IMR-90 (cell line): ENCODE measurements around the gene MAP3K1. TPM values are rescaled to one million over a fixed set of nuclear protein-coding genes. Genes with fewer than 3 reads are reported as not detected.
A peak's percentile ranks its signal among the peaks of the same experiment; 100 is the strongest.

Experiments used
- ATAC-seq: fragments of 200-7000 bp; cut with Tn5 transposase; 2 replicates; pipeline ENCODE4 v1.9.1; 2020; ENCODE audit warnings: low read depth, mild to moderate bottlenecking, moderate library complexity
- BruUV-seq: library from RNA; stranded (reverse); fragments of 400-500 nt; replicated peaks from 2 replicates; lab custom pipeline; 2021; lab: Mats Ljungman, UMichigan
- CTCF ChIA-PET: fragments of 300-600 bp; formaldehyde crosslinking; extraction: SDS; loops from one replicate; lab custom pipeline; 2021; ENCODE audit warnings: antibody characterized with exemption; lab: Yijun Ruan, JAX
- POLR2A ChIA-PET: fragments of 300-600 bp; sonication (Branson Sonifier 250); formaldehyde crosslinking; loops from one replicate; lab custom pipeline; 2022; ENCODE audit warnings: antibody characterized with exemption; ENCODE audit not compliant: unreplicated experiment; lab: Charles Lee
- DNase-seq: peaks from one replicate; pipeline ENCODE4 v3.0.0; 2013
- H2AFZ ChIP-seq: replicated peaks from 2 replicates; pipeline ENCODE3; 2013; ENCODE audit warnings: low read length, mild to moderate bottlenecking; ENCODE audit not compliant: poor library complexity
- H2AK5ac ChIP-seq: 2 replicates; pipeline ENCODE4 v1.6.1; 2013; ENCODE audit warnings: low read depth, low read length, inconsistent platforms
- H2AK9ac ChIP-seq: replicated peaks from 2 replicates; pipeline ENCODE3; 2013; ENCODE audit warnings: mild to moderate bottlenecking, low read depth, low read length, moderate library complexity; ENCODE audit not compliant: poor library complexity
- H2BK120ac ChIP-seq: 2 replicates; pipeline ENCODE4 v1.6.1; 2013; ENCODE audit warnings: low read depth, low read length, inconsistent platforms
- H2BK15ac ChIP-seq: 3 replicates; pipeline ENCODE4 v1.6.1; 2013; ENCODE audit warnings: low read depth, low read length, inconsistent platforms
- H2BK20ac ChIP-seq: 2 replicates; pipeline ENCODE4 v1.6.1; 2013; ENCODE audit warnings: low read depth, mild to moderate bottlenecking, inconsistent platforms, low read length, moderate library complexity
- H2BK5ac ChIP-seq: 2 replicates; pipeline ENCODE4 v1.6.1; 2013; ENCODE audit warnings: mild to moderate bottlenecking, low read depth, low read length, inconsistent platforms; ENCODE audit not compliant: poor library complexity, severe bottlenecking
- H3K14ac ChIP-seq: replicated peaks from 2 replicates; pipeline ENCODE4 v1.6.1; 2013; ENCODE audit warnings: low read depth, low read length, inconsistent platforms
- H3K18ac ChIP-seq: 2 replicates; pipeline ENCODE4 v1.6.1; 2013; ENCODE audit warnings: low read depth, low read length, control low read depth
- H3K23ac ChIP-seq: 2 replicates; pipeline ENCODE4 v1.6.1; 2013; ENCODE audit warnings: low read depth, low read length, inconsistent platforms
- H3K27ac ChIP-seq: 2 replicates; pipeline ENCODE4 v1.5.1; 2013; ENCODE audit warnings: mild to moderate bottlenecking, control low read depth, low read length; ENCODE audit not compliant: insufficient read depth
- H3K27me3 ChIP-seq: 2 replicates; pipeline ENCODE4 v1.6.1; 2013; ENCODE audit warnings: low read length; ENCODE audit not compliant: control insufficient read depth, insufficient read depth
- H3K36me3 ChIP-seq: 2 replicates; pipeline ENCODE4 v1.6.1; 2013; ENCODE audit warnings: low read length, mixed read lengths; ENCODE audit not compliant: control insufficient read depth, insufficient read depth
- H3K4ac ChIP-seq: 2 replicates; pipeline ENCODE4 v1.6.1; 2013; ENCODE audit warnings: low read depth, low read length, inconsistent platforms
- H3K4me1 ChIP-seq: 2 replicates; pipeline ENCODE4 v1.6.1; 2013; ENCODE audit warnings: low read length, mixed read lengths; ENCODE audit not compliant: control insufficient read depth, insufficient read depth
- H3K4me2 ChIP-seq: 2 replicates; pipeline ENCODE4 v1.6.1; 2013; ENCODE audit warnings: low read depth, mild to moderate bottlenecking, control low read depth, low read length, moderate library complexity
- H3K4me3 ChIP-seq: 2 replicates; pipeline ENCODE4 v1.5.1; 2013; ENCODE audit warnings: low read depth, mild to moderate bottlenecking, control low read depth, low read length, moderate library complexity; ENCODE audit not compliant: insufficient read depth
- H3K56ac ChIP-seq: 2 replicates; pipeline ENCODE4 v1.6.1; 2013; ENCODE audit warnings: low read length, inconsistent platforms; ENCODE audit not compliant: insufficient read depth; ENCODE audit errors: extremely low read depth
- H3K79me1 ChIP-seq, 2 experiments: 2 replicates each; pipeline ENCODE4 v1.6.1; 2013; ENCODE audit warnings: low read length in 2 of 2, inconsistent platforms in 1 of 2, low read depth in 1 of 2
- H3K9ac ChIP-seq: 2 replicates; pipeline ENCODE4 v1.6.1; 2013; ENCODE audit warnings: low read depth, low read length, control low read depth
- H3K9me1 ChIP-seq: 2 replicates; pipeline ENCODE4 v1.6.1; 2013; ENCODE audit warnings: low read length, inconsistent platforms; ENCODE audit not compliant: insufficient read depth
- H3K9me3 ChIP-seq: 2 replicates; pipeline ENCODE4 v1.6.1; 2013; ENCODE audit warnings: low read length; ENCODE audit not compliant: control insufficient read depth, insufficient read depth
- H4K20me1 ChIP-seq: 2 replicates; pipeline ENCODE4 v1.6.1; 2013; ENCODE audit warnings: low read length, inconsistent platforms; ENCODE audit not compliant: insufficient read depth
- H4K5ac ChIP-seq: 2 replicates; pipeline ENCODE4 v1.6.1; 2013; ENCODE audit warnings: mild to moderate bottlenecking, low read depth, low read length, control low read depth
- H4K8ac ChIP-seq, 2 experiments: 2 replicates each; pipeline ENCODE4 v1.6.1; 2013; ENCODE audit warnings: low read depth in 2 of 2, low read length in 2 of 2, control low read depth in 1 of 2, inconsistent platforms in 1 of 2
- H4K91ac ChIP-seq: 2 replicates; pipeline ENCODE4 v1.6.1; 2013; ENCODE audit warnings: low read depth, low read length, inconsistent platforms; ENCODE audit not compliant: insufficient read depth
- BHLHE40 ChIP-seq: fragments of 150-350 bp; IDR thresholded peaks from 2 replicates; pipeline ENCODE4 v1.6.1; 2016; ENCODE audit warnings: mild to moderate bottlenecking, low read depth, low read length
- CEBPB ChIP-seq: IDR thresholded peaks from 2 replicates; pipeline ENCODE4 v1.6.1; 2012; ENCODE audit warnings: low read depth, low read length, improper control_type of control experiment
- ELK1 ChIP-seq: fragments of 150-350 bp; IDR thresholded peaks from 2 replicates; pipeline ENCODE4 v1.6.1; 2016; ENCODE audit warnings: low read depth, mild to moderate bottlenecking, low read length, moderate library complexity, borderline replicate concordance
- MAFK ChIP-seq: IDR thresholded peaks from 2 replicates; pipeline ENCODE4 v1.6.1; 2012; ENCODE audit warnings: low read depth, low read length, improper control_type of control experiment
- MAZ ChIP-seq: IDR thresholded peaks from 2 replicates; pipeline ENCODE4 v1.6.1; 2012; ENCODE audit warnings: low read depth, mild to moderate bottlenecking, low read length, improper control_type of control experiment, moderate library complexity, borderline replicate concordance
- WGBS, 2 experiments: methylation state at CpG; one replicate each; pipeline versions ENCODE4 v1.1.5 to v1.1.7; 2013; ENCODE audit warnings: missing lambda C conversion rate in 2 of 2; ENCODE audit not compliant: insufficient read length in 1 of 2; ENCODE audit errors: extremely low coverage in 2 of 2; 5-methylcytosine and 5-hydroxymethylcytosine counted together
- dilution Hi-C: fragments of 300-500 bp; cut with HindIII; formaldehyde crosslinking; loops from one replicate; pipeline ENCODE4 v1.14.3; 2018; ENCODE audit warnings: low sequenced_read_pairs; ENCODE audit not compliant: unreplicated experiment
- in situ Hi-C: fragments of 300-500 bp; cut with MboI; formaldehyde crosslinking; loops from 3 replicates; pipeline ENCODE4 v1.14.3; 2019; ENCODE audit warnings: low sequenced_read_pairs, inconsistent platforms, mixed read lengths
- intact Hi-C: fragments of 100-400 bp; cut with micrococcal nuclease; formaldehyde crosslinking; loops from 2 replicates; pipeline ENCODE4 v1.10.0; 2022
- polyA plus RNA-seq, 3 experiments: library from polyadenylated mRNA; depleted of rRNA; stranded (reverse); fragments of >200 nt; gene quantifications; 2 replicates each; pipeline ENCODE4 v1.2.3, GENCODE V29; 2012; ENCODE audit warnings: low replicate concordance in 1 of 3
- total RNA-seq: library from RNA; depleted of rRNA; stranded (reverse); fragments of >200 nt; gene quantifications from 2 replicates; pipeline ENCODE4 v1.2.3, GENCODE V29; 2012
- TF ChIP-seq, protein P1 (sequence below): fragments of 150-350 bp; IDR thresholded peaks from 2 replicates; pipeline ENCODE4 v1.6.1; 2017; ENCODE audit warnings: mild to moderate bottlenecking, antibody characterized with exemption, low read length, low read depth

Gene MAP3K1
- total and polyA plus RNA-seq, 2 of the 4 experiments (the other 2 are of a cell fraction), result 3.8 to 18.8 TPM

- POLR2A ChIA-PET, result no interaction called here
These were observed 93.6 kb downstream of the MAP3K1 start for GRCh38 chr5:56908942-56909293.

More at GRCh38 chr5:56908942-56909293, 93.6 kb downstream of the MAP3K1 start:
- H2AFZ ChIP-seq, result peak overlapping the region; percentile 98
- no CpG with 5 or more reads among the region's 19 CpGs for WGBS, 2 experiments
- peak overlapping the region; percentile 67 for H3K4ac ChIP-seq
- peak overlapping the region; percentile 19; the same call in 1 of the 2 replicates for H4K5ac ChIP-seq
- H3K36me3 ChIP-seq, result no peaks in the 10 kb centered on the region
- TF ChIP-seq BHLHE40 (no peak), MAZ (no peak), ELK1 (no peak), MAFK (no peak), CEBPB (no peak)
- TF ChIP-seq, protein P1, sequence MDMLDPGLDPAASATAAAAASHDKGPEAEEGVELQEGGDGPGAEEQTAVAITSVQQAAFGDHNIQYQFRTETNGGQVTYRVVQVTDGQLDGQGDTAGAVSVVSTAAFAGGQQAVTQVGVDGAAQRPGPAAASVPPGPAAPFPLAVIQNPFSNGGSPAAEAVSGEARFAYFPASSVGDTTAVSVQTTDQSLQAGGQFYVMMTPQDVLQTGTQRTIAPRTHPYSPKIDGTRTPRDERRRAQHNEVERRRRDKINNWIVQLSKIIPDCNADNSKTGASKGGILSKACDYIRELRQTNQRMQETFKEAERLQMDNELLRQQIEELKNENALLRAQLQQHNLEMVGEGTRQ, result no peak
- H3K79me1 ChIP-seq, result peaks cover 0 to 3% of the 10 kb centered on the region in 2 experiments; a peak in 1 of 4 replicates
- peak overlapping the region; percentile 29; the same call in 1 of the 2 replicates for H3K56ac ChIP-seq
- H3K9ac ChIP-seq, result peak overlapping the region; percentile 66
- BruUV-seq, result no TSS peak
- peak overlapping the region; percentile 82 for H3K4me2 ChIP-seq
- no peaks in the 10 kb centered on the region for H4K20me1 ChIP-seq
- dilution Hi-C loops, result no loop called here
- peaks cover 3% of the 10 kb centered on the region; the same call in 1 of the 2 replicates for H3K9me3 ChIP-seq
- intact Hi-C loops, result loop anchor here (2.0 kb wide), 1 partner anchor 312 kb away; no protein-coding TSS in a partner anchor
- peak overlapping the region; percentile 80 for H2AK9ac ChIP-seq
- H2AK5ac ChIP-seq, result no peak overlapping the region
- peak overlapping the region; percentile 53 for H2BK5ac ChIP-seq
- no peak overlapping the region; the same call in 1 of the 2 replicates for H2BK120ac ChIP-seq
- H3K23ac ChIP-seq, result peak overlapping the region; percentile 41
- CTCF ChIA-PET, result no interaction called here
- 0 out of 2 replicates have a peak overlapping the region, but pooled peaks have one; percentile 47 for H3K14ac ChIP-seq
- peak overlapping the region; percentile 65 to 79; a peak in 3 of 4 replicates for H4K8ac ChIP-seq
- in situ Hi-C loops, result loop anchor here (25.0 kb wide), 1 partner anchor 1553 kb away; the partner anchor contains the start of gene PLK2
- H3K18ac ChIP-seq, result peak overlapping the region; percentile 34
- 0 out of 2 replicates have a peak overlapping the region, but pooled peaks have one; percentile 50 for H4K91ac ChIP-seq
- no peak overlapping the region for H2BK20ac ChIP-seq
- no peak overlapping the region for H2BK15ac ChIP-seq
- DNase-seq, result no peak
- H3K4me1 ChIP-seq, result no peaks in the 10 kb centered on the region
- H3K27me3 ChIP-seq, result no peaks in the 10 kb centered on the region
- no peaks in the 10 kb centered on the region for H3K9me1 ChIP-seq
- ATAC-seq, result peak; percentile 38
- peak overlapping the region; percentile 79 for H3K27ac ChIP-seq
- peak overlapping the region; percentile 91 for H3K4me3 ChIP-seq
